IPS-NIHi11 (cell line): ENCODE measurements around the gene SNX3.

ENCODE experiments used
- DNase-seq: peaks from one replicate; pipeline ENCODE4 v3.0.0; 2012; ENCODE audit warnings: mixed read lengths, low spot score

The SNX3 gene

GRCh38 chr6:108170332-108171290, 90.2 kb downstream of the SNX3 start:
- DNase-seq: no peak

DNA sequence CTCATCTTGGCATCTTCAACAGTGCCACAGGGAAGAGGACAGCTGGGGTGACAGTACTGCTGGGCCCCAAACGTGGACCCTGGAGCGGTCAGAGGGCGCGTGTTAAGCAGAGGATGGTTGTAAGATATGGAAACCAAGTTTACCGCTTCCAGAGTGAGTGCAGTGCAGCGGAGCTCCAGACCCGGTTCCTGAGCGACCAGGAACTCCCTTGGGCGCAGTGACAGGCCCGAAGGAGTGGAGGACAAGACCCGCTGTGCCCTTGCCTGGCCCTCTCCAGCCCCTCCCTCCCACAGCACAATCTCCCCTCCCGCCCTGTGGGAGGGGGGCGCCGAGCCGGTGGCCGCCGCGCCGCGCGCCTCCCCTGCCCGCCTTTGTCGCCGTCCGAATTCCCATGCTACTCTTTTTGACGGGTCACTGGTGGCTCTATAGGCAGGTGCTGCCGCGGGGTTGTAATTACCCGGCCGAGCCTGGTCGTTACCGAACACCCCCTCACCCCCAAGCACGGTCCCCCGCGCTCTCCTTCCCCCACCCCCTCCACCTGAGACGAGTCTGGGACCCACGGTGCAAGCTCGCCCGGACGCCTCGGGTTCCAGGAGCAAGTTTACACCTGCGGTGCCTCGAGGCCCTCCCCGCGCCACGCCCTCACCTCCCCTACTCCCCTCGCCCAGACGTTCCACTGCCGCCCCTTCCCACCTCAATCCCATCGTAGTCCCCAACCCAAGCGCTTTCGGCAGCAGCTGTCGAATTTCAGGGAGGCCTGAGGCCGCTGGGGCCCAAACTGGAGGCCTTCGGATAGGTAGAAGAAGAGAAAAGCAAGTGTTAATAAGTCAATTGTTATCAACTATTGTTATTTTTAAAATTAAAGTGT, 91.1 kb downstream of the SNX3 start:
- no peak for DNase-seq

GRCh38 chr6:108168501-108169463, 92.1 kb downstream of the SNX3 start:
- DNase-seq: peak; percentile 53

DNA sequence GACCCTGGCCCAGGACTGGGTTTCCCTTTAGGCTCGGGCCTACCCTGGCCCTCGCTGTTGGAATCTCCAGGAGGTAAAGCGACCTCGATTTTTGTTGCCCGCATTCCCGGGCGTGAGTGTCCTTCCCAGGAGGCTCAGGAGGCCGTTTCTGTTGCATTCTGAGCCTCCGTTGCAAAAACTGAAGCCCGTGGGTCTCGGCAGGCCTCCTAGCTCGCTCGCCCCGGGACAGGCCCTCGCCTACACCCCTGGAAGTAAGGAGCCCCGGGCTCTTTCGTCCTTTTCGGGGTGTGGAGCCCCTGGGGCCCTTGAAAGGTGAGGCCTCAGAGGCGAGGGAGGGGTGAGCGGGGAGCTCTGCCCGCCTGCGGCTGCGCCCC, 92.8 kb downstream of the SNX3 start:
- no peak for DNase-seq

GRCh38 chr6:108167449-108168089, 93.3 kb downstream of the SNX3 start:
- peak; percentile 59 for DNase-seq

- DNase-seq: no peak
These were observed 94.0 kb downstream of the SNX3 start for GRCh38 chr6:108166664-108167448.

DNA sequence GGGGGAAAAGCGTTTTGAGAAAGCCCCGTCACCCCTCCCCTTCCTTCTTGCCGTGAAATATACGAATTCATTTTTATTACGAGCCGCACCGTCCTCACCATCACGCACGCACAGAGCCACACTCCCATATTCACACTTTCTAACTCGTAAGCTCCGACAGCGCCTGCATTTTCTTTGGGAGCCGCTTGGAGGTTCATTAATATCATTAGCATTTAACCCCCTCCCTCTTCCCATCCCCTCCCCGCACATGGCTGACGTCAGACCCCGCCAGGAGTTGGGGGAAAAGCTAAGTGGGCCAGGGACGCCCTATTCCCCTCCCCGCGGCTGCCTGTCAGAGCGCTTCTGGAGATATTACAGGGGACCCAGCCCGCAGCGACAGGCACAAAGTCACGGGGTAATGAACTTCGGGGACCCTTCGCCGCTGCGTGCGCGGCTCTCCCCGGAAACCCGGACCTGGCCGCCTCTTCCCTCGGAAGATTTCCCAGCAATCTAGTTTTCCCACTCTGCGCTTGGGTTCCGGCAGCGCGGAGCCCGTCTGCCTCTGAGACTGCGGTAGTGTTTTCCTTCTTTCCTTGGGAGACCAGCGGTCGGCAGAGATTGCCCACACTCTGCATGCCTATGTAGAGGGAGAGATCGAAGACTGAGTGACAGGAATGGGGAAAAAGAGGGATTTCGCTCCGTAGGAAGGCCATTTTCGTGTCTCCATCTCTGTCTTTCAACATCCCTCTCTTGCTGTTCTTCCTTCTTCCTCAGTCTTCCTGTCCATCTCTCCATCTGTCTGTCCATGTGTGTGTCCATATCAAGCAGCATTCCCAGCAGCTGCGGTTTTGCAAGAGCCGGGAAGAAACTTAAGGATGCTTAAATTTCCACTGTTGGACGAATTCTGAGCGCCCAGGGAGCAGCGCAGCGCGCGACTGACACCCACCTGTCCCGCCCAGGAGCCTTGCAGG, 94.9 kb downstream of the SNX3 start, which contains the start of gene NR2E1:
NR2E1 (plus strand) TSS at position 309 of the 950 bp plus-strand sequence. CDS start 744 bp downstream, outside the sequence.
- DNase-seq: peak; percentile 55

- peak; percentile 57 for DNase-seq
These were observed 95.8 kb downstream of the SNX3 start for GRCh38 chr6:108164815-108165706.

DNA sequence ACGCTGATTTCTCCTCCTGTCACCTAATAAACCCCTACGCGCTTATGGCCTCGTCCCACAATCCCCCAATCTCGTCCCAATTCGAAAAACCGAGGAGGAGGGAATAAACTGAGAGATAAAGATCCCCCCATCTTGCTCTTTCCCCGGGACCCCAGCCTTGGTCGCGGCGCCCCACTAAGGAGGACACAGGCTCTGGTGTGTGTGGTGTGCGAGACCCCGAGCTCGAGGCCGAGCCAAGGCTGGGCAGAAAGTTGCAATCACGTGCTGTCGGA, 96.4 kb downstream of the SNX3 start:
- no peak for DNase-seq

- DNase-seq: no peak
These were observed 96.9 kb downstream of the SNX3 start for GRCh38 chr6:108163644-108164542.

DNA sequence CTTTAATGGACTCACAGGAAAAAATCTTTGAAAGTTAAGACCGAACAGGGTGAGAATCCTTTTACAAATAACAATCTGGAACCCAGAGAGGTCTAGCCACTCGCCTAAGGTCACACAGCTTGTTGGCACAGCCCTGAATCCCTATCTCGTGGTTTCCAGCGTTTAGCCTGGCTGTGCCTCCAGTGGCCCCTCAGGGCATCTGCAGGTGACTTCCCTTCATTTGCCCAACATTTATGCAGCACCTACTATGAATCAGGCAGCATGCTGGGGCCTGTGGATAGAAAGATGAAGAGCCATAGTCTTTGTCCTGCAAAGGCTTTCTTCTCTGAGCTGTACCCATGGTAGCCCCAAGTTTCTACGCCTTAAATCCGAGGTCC, 97.6 kb downstream of the SNX3 start:
- DNase-seq: no peak

- DNase-seq: no peak
These were observed 99.0 kb downstream of the SNX3 start for GRCh38 chr6:108161724-108162282.
